HG02973 (cell line): ENCODE data around the gene CHRND.

ENCODE experiments used
- ATAC-seq: cut with Tn5 transposase; IDR thresholded peaks from one replicate; pipeline ENCODE4 v1.9.1; 2021; ENCODE audit warnings: moderate library complexity; ENCODE audit not compliant: unreplicated experiment

The CHRND gene

DNA sequence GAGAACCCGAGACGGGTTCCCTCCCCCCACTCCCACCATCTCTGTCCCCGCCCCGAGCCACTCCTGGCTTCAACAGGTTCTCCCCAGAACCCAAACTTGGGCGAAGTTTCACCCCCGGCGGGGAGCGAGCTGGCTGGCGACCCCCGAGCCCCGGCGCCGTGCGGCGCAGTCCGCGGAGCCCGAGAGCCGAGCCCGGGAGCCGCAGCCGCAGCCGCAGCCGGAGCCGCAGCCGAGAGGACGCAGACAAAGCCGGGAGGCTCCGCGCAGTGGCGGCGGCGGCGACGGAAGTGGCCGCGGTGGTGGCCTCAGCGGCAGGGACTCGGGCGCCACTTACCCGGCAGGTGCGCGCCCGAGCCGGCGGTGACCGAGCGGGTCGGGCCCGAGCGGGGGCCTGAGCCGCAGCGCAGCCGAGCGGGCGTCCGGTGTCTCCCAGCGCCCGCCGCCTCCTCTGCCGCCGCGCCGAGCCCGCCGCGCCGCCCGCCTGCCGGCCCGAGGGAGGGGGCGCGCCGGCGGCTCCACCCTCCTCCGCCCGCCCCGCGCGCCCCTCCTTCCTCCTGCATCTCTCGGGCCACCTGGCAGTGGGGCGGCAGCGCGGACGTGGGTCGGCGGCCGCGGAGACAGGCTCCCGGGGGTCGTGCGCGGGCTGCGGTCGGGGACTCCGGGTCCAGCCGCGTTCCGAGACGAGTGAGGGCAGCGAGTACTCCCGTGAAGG is 38.4 kb upstream of the CHRND start, which contains the start of gene ECEL1:
TSS of gene ECEL1 (minus strand) at position 450 of the 712 bp plus-strand sequence. CDS start 1,181 bp downstream, outside the sequence.
- ATAC-seq: no peak

DNA sequence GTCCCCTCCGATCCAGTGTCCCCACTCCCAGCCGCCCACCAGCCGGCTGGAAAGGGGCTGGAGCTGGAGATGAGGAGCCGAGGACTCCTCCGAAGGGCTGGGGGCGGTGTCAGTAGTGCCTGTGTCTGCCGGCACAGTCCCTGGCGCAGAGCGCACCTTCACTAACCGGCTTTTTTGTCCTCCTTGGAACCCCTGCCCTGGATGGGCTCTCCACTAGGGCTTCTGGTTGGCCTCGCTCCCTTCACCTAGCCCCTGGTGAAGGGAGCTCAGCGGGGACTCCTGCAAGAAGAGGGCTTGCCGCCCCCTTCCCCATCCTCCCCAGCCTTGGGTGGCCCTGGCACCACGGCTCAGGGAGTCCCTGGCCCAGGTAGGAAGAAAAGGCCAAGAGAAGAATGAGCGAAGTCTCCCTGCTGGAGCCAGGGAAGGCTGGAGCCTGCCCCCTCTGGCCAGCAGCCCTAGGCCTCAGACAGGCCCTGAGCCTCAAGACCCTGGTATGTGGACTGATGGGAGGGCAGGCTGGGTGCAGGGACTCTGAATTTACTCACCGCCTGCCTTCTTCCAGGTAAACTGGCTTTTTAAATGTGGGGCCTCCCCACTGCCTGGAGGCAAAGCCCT is 37.8 kb upstream of the CHRND start:
- no peak for ATAC-seq

DNA sequence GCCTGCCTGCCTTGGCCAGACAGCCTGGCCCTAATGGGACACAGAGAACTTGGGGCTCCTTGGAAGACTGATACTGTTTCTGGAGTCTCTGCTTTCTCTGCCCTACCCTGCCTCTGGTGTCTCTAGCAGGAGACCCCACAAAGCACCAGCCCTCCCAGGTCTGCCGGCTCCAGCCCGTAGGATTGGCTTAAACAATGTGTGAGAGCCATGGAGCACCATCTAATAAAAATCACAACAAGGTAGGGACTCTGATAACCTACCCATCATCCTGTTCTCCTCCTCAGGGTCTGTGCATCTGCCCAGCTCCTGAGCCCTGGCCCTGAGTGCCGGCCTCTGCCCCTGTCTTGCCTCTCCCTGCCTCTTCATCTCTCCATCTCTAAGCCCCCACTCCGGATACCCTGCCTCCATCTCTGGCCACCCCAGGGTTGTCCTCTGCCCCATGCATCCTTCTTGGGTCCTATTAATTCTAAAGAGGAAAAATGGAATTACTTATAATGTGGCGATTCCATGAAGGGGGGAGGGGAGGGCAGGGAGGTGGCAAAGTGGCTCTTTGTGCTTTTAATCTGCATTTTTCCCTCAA is 37.1 kb upstream of the CHRND start:
- no peak for ATAC-seq

DNA sequence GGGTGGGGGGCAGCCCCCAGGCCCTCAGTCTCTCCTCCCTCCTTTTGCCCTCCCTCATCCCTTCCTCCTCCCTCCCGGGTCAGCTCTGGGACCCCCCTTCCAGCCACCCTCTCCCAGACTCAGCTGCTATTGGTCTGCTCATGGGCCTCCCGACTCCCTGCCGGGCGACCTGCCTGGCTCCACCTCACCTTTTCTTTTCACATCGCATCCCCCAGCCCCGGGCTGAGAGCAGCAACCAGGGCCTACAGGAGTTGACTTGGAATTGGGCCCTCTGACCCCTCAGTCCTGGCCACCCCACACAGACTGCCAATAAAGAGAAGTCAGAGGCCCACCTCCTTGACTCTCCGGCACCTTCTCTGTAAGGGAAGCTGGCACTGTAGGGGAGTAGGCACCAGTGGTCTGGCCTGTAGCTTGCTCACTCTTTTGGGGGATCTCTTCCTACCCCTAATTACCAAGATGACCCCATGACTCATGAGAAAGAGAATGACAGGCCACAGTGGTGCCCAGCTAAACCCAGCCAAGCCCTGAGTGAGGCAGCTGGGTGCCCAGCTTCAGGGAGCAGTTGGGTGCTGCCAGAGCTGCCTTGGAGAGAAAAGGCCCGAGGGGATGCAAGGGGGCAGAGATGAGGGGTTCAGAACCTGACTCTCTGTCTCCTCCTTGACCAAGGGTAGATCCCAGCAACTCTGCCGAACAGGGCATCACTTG is 36.3 kb upstream of the CHRND start:
- ATAC-seq: no peak

DNA sequence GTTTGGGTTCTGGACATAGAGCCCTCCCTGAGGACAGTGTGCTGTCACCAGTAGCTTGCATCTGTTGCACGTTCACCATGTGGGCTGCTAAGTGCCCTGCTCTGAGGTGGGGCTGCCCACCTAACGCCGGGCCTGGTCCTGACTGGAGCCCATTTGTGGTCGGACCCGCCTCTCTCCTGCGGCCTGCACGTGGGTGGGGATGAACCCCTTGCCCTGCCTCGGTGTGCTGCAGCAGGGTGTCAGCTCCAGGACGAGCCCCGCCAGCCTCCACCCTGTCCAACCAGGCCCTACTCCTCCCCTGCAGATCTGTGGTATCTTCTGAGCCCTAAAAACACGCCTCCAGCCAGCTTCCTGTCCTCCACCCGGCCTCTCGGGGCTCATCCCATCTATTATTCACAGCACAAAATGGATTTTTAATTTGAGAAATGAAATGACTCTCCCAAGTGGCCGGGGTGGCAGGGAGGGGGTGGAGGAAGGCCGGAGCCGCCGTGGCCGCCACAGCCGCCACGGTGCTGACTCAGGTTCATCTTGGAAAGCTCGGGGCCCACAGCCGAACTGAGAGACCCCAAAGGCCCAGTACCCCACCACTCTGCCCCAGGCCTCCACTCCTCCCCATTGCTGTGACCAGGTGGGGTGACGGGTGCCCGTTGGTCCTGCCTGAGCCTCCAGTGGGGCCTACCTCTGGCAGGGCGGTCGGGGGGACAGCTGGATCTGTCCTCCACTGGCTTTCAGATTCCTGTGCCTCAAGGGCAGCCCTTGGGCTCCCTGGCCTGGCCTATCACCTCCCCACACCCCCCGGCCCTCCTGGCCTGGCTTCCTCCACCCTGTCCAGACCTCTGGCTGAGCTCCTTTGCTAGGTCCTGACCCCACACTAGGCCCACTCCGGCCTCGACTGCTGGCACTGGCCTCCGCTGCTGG is 35.5 kb upstream of the CHRND start:
- no peak for ATAC-seq

DNA sequence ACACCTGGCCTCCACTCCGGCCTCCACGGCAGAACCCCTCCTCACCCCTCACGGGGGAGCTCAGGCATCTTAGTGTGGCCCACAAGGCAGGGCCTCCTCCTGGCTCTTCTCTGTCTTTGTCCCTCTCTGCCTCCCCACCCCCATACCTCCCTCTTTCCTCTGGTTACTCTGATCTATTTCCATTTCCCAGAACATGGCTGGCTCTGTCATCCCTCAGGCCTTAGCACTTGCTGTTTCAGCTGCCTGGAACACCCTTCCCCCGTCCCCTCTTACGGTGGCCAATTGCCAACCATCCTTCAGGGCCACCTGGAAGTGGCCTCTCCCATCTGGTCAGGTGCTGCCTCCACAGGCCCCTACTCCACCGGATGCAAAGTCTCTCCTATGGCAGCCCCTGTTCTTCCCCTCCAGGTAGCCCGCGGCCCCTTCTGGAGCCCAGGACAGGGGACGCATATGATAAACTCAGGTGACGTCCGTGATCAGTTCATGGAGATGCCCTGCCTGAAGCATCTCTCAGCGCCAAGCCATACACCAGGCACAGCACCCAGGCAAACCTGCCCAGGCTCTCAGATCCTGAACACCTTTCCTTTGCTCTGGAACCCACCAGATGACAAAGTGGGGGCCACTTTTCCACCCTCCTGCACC is 34.7 kb upstream of the CHRND start:
- no peak for ATAC-seq

DNA sequence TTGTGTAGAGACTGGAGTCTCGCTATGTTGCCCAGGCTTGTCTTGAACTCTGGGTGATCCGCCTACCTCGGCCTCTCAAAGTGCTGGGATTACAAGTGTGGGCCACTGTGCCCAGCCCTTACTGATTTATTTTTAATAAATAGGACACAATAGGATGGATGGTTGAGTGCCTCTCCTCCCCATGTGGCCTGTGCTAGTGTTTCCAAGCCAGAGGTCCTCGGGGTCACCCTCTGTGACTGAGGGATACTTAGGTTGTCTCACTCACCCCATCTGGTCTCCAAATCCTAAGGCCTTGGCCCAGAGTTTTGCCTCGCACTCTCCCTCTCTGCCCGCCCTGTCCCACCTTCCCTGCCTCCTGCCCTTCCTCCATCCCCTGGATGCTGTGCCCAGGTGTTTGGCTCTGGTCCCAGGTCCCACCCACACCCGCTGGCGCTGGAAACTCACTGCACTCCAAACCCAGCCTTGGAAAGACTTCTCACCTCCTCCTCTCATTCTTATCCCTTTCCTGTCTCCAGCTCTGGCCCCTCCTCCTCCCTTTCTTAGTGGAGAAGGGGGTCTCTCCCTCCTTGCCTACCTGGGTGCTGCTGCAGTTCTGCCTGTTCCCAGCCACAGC is 33.6 kb upstream of the CHRND start:
- no peak for ATAC-seq

DNA sequence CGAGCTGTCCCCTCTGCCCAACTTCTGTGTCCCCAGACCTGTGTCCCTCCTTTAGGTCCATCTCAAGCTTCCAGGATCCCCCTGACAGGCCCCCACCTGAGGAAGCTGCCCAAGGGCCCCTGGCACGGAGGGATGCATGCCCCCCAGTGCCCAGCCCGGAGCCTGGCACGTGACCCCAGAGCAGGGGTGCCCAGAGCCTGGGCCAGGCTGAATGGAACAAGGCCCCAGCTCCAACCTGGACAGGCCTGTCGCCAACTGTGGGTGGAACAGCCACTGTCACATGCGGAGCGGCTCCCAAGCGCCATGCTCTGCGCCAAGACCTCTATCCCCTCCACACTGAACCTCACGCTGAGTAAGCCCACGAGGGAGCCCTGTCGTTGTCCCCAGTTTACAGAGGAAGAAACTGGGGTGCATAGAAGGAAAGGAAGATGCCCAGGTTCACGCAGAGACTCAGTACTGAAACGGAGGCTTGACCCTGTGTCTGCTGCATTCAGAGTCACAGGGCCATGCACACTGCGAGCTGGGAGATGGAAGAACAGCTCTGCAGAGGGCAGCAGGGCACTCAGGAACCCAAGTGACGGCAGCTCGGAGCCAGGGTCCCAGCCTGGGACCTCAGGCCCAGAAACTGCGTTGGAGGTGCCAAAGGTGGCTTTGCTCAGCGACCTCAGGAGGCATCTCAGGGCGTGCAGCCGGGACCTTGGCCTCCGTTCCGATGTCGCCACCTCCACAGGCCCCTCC is 32.8 kb upstream of the CHRND start:
- no peak for ATAC-seq

DNA sequence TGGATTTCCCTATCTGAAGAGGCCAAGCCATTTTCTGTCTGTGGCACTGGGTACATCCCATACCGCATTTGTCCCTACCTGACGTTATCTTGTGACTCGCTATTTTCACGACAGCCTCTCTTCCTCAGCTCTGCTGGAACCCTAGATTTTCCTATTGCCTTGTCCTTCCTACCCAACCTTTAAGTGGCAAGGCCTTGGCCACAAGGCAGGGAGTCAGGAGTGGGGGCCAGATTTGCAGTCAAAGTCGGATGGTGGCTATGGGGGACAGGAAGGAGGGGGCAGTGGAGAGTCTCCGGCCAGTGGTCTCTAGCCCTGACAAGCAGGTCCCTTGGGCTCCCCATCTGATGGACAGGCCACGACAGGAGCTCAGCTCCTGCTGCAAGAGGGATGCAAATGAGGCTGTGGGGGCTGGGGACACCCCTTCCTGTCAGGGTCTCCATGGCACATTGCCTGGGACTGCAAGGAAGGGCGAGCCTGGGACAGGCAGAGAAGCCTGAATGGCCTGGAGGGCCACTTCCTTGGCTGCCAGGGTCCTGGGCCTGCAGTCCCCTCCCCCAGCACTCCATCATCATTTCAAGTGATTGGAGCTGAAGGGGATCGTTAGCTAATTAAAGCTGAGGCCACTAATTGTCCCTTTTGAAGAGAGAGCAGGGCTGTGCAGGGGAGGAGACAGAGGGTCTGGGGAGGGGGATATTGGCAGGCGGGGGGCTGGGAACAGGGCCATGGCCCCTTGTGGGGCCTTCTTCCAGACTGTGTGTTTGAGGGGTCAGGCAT is 32.1 kb upstream of the CHRND start:
- no peak for ATAC-seq

DNA sequence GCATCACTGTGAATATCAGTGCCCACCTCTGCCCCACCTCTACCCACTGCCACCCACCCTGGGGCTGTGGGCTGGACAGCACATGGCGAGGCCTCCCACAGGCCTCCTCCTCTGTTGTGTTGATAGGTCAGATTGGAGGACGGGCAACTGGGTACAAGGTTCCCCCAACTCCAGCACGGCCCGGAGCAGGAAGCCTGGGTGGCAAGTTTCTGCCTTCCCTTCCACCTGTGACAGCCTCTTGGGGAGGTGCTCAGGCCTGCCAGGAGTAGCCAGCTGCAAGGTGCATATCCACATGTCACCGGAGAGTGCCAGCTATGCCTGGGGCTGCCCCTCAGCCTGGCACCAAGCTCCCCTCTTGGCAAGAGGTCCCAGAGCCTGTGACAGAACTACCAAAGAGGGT is 31.4 kb upstream of the CHRND start:
- ATAC-seq: no peak

DNA sequence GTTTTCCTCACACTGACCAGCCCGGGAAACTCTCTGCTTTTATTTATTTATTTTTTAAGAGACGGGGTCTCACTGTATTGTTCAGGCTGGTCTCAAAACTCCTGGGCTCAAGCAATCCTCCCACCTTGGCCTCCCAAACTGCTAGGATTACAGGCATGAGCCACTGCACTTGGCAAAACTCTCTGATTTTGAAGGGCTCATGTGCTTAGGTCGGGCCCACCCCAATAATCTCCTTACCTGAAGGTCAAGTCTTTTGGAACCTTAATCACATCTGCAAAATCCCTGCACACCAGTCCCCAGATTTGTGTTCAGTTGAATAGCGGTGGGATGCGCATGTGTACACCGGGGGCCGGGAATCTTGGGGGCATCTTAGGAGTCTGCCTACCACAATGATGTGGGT is 30.7 kb upstream of the CHRND start:
- no peak for ATAC-seq

DNA sequence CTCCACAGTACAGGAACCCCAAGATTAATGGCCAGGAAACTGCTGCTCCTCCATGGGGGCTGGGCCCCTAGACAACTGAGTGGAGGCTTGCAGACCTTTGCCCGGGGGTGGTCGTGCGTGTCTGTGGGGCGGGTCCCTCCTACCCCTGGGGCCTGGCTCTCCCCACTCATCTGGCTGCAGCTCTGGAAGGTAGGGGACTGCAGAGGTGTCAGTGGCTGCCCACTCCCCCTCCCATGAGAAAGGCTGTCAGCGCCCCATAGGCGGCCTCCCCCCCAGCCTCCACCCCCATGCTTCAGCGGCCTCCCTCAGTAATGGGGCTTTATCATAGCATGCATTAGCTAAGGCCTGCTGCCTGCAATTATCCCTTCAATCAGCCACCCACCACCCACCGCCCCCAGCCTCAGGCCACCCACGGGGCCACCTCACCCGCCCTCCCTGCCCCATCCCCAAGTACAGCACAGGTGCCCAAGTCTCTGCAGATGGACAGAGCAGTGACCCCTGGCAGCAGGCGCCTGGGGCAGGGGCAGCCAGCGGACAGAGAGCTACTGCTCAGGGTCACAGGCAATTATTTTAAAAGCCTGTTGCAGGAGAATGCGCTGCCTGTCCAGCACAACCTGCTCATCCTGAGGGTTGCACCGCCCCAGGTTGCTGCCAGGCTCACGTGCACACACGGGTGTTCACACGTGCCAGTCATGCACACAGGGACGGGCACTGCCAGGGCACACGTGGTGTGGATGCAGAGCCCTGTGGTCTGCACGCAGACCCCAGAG is 29.3 kb upstream of the CHRND start:
- no peak for ATAC-seq

DNA sequence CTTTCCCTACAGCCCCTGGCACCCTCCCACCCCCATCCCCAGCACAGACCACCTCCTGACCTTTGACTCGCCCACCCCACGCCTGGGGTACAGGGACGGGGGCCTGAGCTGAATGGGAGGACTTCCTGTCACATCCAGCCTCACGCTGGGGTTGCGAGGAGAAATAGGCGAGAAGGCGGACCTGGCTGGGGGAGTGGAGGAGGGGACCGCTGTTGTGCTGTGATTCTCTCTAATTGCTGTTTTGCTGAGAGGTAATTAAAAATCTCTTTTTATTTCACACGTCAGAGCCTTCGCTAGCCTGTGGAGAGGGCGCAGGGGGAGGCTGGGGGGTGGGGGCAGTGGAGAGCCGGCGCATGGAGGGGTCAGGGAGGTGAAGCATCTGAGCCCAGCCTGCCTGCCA is 28.6 kb upstream of the CHRND start:
- ATAC-seq: no peak

DNA sequence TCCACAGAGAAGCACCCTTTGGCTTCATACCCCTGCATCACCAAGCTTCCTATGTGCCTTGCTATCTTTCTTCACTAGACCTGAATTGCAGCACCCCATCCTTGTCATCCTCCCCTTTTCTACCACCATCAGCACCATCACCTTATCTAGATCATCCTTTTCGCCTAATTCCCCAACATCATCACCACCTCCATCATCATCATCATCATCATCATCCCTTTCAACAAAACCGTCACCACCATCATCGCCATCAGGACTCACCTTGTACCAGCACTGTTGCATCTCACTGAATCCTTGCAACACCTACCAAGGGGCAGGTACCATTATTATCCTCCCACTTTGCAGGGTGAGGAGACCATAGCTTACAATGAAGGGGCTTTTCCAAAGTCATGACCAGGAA is 27.5 kb upstream of the CHRND start:
- no peak for ATAC-seq

DNA sequence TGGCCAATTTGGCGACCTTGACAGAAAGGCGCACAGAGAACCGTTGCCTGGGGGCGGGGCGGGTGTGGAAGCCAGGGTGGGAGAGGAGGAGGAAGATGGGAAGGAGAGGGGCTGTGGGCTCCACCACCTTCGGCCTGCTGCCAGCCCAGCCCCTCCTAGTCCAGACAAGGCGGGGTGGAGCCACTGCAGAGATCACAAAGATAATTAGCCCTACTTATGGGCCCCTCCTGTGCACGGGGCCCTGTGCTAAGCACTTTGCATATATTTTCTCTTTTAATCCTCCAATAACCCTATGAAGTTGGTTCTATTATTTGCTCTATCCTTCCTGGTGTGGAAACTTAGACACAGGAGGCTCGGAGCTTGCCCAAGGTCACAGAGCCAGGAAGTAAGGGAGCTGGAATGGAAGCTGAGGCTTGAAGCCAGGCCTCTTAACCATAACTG is 24.6 kb upstream of the CHRND start:
- no peak for ATAC-seq

DNA sequence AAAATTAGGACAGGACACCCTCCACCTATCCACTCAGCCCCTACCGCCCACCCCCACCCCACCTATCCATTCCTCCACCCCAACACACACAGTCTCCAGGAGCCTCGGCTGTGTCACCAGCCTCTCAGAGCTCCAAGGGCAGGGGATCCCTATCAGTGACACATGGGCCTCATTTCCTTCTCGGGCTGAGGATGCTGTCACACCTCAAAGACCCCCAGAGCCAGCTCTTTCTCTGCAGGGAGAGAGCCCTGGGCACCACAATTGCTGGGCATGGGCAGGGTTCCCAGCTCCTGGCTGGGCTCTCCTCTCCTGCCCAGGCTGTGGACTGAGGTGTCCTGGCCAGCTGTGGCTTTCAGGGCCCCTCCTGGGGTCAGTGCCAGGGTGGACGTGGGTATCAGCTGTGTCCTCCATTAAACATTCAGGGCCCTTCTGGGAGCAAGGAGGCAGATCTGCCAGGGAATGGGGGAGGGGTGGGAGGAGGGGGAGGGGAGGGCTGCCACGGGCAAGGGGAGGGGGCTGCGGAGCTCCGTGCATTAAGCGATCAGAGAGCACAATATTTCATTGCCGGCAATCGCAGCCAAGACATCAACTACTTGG is 24.1 kb upstream of the CHRND start:
- ATAC-seq: no peak

DNA sequence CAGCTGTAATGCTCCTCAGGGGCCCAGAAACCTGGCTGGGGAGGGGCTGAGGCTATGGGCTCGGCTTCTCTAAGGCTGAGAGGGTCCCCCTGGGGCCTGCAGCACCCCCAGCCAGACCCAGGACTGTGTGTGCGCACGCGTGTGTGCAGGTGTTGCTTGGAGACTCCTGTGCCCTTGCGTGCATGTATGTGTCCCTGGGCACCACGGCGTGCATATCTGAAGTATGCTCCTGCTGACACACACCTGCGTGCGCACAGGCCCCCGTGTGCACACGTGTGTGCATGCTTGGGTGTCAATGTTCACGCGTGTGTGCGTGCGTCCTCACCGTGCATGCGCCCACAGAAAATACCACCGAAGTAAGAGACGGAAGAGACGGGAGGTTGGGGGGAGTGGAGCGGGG is 23.4 kb upstream of the CHRND start:
- no peak for ATAC-seq
